ENCODE results near the gene VAPB.

Gene VAPB

DNA sequence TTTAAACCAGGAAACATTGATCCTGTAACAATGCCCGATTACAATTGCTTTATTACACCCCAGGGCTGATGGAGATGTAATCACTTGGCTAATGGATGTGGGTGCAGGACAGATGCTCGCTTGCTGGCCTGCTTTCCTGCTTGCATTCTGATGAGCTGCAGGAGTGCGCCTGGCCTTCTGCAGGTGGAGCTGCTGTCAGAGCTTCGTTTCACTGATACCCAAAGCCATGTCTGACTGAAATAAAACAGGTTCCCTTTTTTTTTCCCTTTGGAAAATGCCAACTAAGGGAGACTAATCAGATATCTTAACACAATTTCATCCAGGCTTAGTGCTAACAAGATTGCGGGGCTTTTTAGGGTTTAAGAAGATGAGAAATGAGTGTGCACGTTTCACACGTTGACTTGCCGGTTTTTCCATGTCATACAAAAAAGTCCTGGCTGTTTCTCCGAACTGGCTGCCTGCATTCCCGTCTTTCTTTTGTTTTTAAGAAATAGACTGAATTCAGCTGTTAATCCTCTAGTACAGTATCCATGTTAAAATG, 60.7 kb downstream of the VAPB start:
- Histone ChIP-seq H3K4me3 (ENCODE audit: low read length) (no peak overlapping the region), H3K27ac (ENCODE audit: low read depth, low read length) (peak overlapping the region; percentile 48), H3K9ac (ENCODE audit: low read length) (no peak overlapping the region), H3K27me3 (ENCODE audit: control insufficient read depth, insufficient read depth, low read length) (no peaks in the 10 kb centered on the region), H3K36me3 (ENCODE audit: control insufficient read depth, insufficient read depth, low read length) (peaks cover 4% of the 10 kb centered on the region), H3K4me1 (ENCODE audit: control insufficient read depth, insufficient read depth, low read length) (peaks cover 15% of the 10 kb centered on the region)

DNA sequence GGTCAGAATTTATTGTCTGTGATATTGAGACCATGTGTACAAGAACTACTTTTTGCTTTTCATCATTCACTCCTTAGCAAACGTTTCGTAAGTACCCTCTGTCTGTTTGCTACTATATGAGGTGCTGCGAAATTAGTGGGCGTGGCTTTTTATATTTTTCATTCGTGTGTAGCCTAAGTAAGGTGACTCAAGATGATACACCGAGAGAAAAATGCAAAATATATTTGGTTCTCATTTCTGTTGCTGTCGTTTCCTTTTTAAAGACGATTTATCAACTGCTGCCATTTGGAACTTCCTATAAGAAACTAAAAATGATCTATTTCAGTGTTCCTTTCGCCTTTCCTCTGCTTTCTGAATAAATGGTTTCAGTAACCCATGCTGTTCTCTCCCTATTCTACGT, 61.2 kb downstream of the VAPB start:
- H3K9ac ChIP-seq (ENCODE audit: low read length) = no peak overlapping the region
- peaks cover 4% of the 10 kb centered on the region for H3K36me3 ChIP-seq (ENCODE audit: control insufficient read depth, insufficient read depth, low read length)
- H3K4me3 ChIP-seq (ENCODE audit: low read length) = no peak overlapping the region
- no peaks in the 10 kb centered on the region for H3K27me3 ChIP-seq (ENCODE audit: control insufficient read depth, insufficient read depth, low read length)
- H3K4me1 ChIP-seq (ENCODE audit: control insufficient read depth, insufficient read depth, low read length) = peaks cover 15% of the 10 kb centered on the region
- H3K27ac ChIP-seq (ENCODE audit: low read depth, low read length) = peak overlapping the region; percentile 48

DNA sequence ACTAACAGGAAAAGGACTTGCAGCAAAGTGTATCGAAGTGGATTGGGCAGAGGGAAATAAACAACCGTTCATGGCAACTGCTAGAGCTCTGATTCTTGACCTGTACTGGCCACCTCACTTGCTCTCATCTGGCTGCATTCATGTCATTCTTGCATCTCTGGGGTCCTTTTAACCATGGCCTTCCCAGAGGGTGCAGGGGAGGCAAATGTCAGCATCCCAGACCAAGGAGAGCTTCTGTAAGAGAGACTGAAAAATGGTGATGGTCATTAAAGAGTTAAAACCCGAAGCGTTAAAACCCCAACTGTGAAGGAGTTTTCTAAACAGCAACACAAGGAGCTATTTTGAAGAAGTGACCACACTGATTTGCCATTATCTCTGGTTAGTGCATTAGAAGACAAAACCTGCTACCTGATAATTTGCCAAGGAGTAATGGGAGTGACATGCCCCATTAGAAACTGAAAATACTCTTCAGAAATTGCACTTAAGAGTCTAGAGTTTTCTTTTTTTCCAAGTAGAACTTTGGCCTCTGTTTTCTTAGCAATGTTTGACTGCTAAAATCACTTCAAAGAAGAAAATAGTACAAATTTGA, 63.7 kb downstream of the VAPB start:
- Histone ChIP-seq H3K4me1 (ENCODE audit: control insufficient read depth, insufficient read depth, low read length) (peaks cover 15% of the 10 kb centered on the region), H3K27me3 (ENCODE audit: control insufficient read depth, insufficient read depth, low read length) (no peaks in the 10 kb centered on the region), H3K27ac (ENCODE audit: low read depth, low read length) (no peak overlapping the region), H3K9ac (ENCODE audit: low read length) (no peak overlapping the region), H3K4me3 (ENCODE audit: low read length) (no peak overlapping the region), H3K36me3 (ENCODE audit: control insufficient read depth, insufficient read depth, low read length) (no peaks in the 10 kb centered on the region)

DNA sequence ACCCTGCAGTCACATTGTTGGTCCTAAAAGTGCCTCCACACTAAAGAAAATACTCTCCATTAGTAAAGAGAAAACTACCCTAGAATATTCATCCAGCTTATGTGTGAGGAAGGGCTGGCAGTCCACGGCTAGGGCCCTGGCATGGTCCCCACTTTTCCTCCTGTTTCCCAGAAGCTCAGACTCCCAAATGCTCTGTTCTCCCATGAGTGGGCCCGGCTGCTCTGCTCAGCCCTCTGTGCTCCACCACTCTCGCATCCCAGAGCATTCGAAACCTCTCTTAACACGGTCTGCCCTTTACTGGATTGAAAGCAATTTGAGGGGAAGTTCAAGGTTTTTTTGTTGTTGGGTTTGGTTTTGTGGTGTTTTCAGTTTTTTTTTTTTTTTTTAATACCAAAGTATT, 64.4 kb downstream of the VAPB start:
- no peak overlapping the region for H3K27ac ChIP-seq (ENCODE audit: low read depth, low read length)
- H3K4me3 ChIP-seq (ENCODE audit: low read length) = no peak overlapping the region
- H3K27me3 ChIP-seq (ENCODE audit: control insufficient read depth, insufficient read depth, low read length) = no peaks in the 10 kb centered on the region
- H3K9ac ChIP-seq (ENCODE audit: low read length) = no peak overlapping the region
- peaks cover 15% of the 10 kb centered on the region for H3K4me1 ChIP-seq (ENCODE audit: control insufficient read depth, insufficient read depth, low read length)
- H3K36me3 ChIP-seq (ENCODE audit: control insufficient read depth, insufficient read depth, low read length) = no peaks in the 10 kb centered on the region

DNA sequence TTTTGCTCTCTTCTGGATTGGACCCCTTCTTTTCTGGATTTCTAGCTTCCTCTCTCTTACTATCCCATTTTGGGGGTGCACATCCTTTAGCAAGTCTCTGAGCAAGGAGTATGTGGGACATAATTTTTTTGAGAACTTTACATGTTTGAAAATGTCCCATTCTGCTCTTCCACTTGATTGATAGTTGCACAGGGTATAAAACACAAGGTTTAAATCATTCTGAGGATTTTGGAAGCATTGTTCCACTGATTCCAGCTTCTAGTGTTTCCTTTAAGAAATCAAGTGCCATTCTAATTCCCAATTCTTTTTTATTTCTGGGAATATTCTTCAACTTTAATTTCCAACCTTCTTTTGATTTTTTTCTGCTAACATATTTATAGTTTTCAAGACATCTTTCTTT, 65.4 kb downstream of the VAPB start:
- H3K36me3 ChIP-seq (ENCODE audit: control insufficient read depth, insufficient read depth, low read length) = no peaks in the 10 kb centered on the region
- peaks cover 14% of the 10 kb centered on the region for H3K4me1 ChIP-seq (ENCODE audit: control insufficient read depth, insufficient read depth, low read length)
- no peak overlapping the region for H3K9ac ChIP-seq (ENCODE audit: low read length)
- H3K27ac ChIP-seq (ENCODE audit: low read depth, low read length) = no peak overlapping the region
- H3K27me3 ChIP-seq (ENCODE audit: control insufficient read depth, insufficient read depth, low read length) = no peaks in the 10 kb centered on the region
- H3K4me3 ChIP-seq (ENCODE audit: low read length) = no peak overlapping the region

DNA sequence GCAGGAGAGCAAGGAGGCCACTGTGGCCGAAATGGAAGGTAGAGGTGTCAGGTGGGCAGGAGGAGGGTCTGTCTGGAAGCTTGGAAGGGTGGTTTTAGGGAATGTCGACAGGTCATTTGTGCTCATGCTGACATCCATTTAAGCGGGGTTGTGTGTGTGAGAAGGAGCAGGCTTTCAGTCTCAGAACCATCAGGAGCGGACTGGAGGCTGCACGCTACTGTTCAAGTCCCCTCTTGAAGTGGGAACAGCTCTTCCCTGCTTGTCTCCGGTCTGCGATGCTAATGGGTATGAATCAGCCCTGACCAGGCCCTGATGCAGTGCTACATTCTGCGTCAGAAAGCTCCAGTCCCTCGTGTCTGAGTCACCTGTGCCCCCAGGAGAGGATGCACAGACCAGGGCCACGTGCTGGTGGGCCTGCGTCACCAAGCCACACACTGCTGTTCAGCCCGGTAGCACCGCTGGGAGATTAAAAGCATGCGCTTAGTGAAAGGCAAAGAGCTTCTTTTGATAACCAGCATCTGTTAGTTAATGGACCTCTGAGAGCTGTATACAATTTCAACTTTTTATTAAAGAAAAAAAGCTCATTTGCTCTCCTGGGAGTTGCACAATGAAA, 68.2 kb downstream of the VAPB start:
- no peak overlapping the region for H3K27ac ChIP-seq (ENCODE audit: low read depth, low read length)
- no peaks in the 10 kb centered on the region for H3K27me3 ChIP-seq (ENCODE audit: control insufficient read depth, insufficient read depth, low read length)
- H3K4me3 ChIP-seq (ENCODE audit: low read length) = no peak overlapping the region
- H3K9ac ChIP-seq (ENCODE audit: low read length) = no peak overlapping the region
- no peaks in the 10 kb centered on the region for H3K4me1 ChIP-seq (ENCODE audit: control insufficient read depth, insufficient read depth, low read length)
- no peaks in the 10 kb centered on the region for H3K36me3 ChIP-seq (ENCODE audit: control insufficient read depth, insufficient read depth, low read length)

DNA sequence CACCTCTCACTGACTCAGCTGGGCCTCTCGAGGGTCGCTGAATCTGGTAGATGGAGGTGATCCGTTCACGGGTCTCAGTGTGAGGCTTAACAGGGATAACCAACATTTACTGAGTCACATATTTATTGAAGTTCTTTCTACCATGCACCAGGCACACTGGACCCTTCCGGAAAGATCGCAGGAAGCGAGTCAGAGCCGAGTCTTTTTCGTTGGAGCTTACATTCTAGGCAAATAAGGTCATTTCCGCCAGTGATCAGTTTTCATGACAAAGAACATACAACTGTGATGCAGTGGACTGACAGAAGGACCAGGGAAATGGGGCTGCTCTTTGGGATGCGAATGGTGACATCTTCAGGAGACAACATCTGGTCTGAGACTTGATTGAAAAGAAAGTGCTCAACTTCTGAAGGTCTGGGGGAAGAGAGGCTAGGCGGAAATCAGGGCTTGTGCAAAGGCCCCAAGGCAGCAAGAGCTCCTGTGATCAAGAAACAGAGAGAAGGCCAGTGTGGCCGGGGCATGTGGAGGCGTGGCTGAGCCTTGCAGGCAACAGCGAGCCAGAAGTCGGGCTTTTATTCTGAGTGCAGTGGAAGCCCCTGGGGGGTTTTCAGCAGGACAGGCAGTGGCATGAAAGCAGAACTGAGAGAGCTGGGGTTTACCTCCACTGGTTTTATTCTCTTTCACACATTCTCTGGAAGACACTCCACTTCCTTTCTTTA, 69.5 kb downstream of the VAPB start:
- no peaks in the 10 kb centered on the region for H3K36me3 ChIP-seq (ENCODE audit: control insufficient read depth, insufficient read depth, low read length)
- H3K4me1 ChIP-seq (ENCODE audit: control insufficient read depth, insufficient read depth, low read length) = no peaks in the 10 kb centered on the region
- no peak overlapping the region for H3K4me3 ChIP-seq (ENCODE audit: low read length)

DNA sequence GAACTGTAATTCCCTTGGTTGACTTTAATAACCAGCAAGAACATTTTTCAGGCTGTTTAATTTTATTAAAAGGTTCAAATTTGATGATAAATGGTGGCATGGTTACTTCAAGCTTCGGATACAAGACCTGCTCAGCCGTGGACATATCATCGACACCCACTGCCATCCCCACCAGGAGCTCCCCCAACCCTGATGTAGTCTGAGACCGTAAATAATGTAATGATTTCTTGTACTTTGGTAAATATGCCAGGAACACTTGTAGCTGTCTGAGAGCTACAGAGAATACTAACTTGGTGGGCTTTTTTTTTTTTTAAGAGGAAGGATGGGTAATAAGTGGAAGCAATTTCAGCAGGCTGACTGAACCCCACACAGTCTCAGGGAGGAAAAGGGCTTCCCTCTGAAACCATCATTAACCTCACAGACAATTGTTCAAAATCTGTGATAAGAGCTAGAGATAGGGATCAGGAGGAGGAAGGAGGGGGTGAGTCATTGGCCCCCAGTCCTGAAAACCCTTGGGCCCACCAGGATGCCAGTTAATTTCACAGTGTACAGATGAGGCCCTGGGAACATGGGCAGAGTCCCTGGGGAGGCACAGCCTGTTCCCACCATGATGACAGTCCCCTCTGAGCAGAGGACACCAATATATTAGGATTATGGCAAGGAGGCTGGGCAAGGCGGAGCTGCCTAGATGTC, 70.2 kb downstream of the VAPB start:
- Histone ChIP-seq H3K36me3 (ENCODE audit: control insufficient read depth, insufficient read depth, low read length) (no peaks in the 10 kb centered on the region), H3K27ac (ENCODE audit: low read depth, low read length) (no peak overlapping the region), H3K4me3 (ENCODE audit: low read length) (no peak overlapping the region), H3K27me3 (ENCODE audit: control insufficient read depth, insufficient read depth, low read length) (no peaks in the 10 kb centered on the region), H3K4me1 (ENCODE audit: control insufficient read depth, insufficient read depth, low read length) (no peaks in the 10 kb centered on the region), H3K9ac (ENCODE audit: low read length) (no peak overlapping the region)

More for the DNA sequence above, 69.5 kb downstream of the VAPB start:
- H3K27me3 ChIP-seq (ENCODE audit: control insufficient read depth, insufficient read depth, low read length) = no peaks in the 10 kb centered on the region
- no peak overlapping the region for H3K9ac ChIP-seq (ENCODE audit: low read length)
- no peak overlapping the region for H3K27ac ChIP-seq (ENCODE audit: low read depth, low read length)

DNA sequence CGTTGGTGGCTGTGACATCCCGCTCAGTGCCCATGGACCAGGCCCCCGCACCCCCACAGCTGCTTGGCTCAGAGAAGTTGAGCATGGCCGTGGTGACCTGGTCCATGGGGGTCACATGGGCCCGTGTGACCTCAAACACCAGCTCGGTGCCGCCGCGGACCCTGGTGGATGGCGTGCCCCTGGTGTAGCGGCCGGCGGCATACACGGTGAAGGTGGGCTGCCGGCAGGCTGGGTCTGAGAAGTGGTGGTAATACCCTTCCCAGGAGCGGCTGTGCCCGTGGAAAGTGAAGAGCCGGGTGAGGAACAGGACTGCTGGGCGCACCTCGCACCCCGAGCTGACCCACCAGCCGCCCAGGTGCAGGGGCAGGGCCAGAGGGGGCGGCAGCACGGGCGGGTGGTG, 72.1 kb downstream of the VAPB start:
- Histone ChIP-seq H3K27me3 (ENCODE audit: control insufficient read depth, insufficient read depth, low read length) (no peaks in the 10 kb centered on the region), H3K27ac (ENCODE audit: low read depth, low read length) (no peak overlapping the region), H3K4me1 (ENCODE audit: control insufficient read depth, insufficient read depth, low read length) (no peaks in the 10 kb centered on the region), H3K36me3 (ENCODE audit: control insufficient read depth, insufficient read depth, low read length) (no peaks in the 10 kb centered on the region), H3K9ac (ENCODE audit: low read length) (no peak overlapping the region), H3K4me3 (ENCODE audit: low read length) (no peak overlapping the region)

DNA sequence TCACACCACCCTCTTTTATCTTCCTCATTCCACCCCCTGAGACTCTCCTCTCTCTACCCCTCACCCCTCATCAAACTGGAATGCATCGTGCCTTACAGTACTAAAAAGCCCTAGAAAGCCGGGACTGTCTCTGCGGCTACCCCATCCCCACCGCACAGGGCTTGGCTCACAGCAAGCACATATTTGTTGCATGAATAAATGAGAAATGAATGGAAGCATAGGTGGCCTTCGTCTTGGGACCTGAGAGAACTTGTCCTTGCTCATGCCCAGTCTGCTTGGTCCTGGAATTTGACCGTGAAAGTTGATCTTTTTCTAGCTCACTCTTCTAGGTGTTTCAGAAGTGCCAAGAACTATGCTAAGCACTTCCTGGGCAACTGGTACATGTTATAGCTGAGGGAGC, 72.9 kb downstream of the VAPB start:
- H3K4me3 ChIP-seq (ENCODE audit: low read length) = no peak overlapping the region
- no peak overlapping the region for H3K9ac ChIP-seq (ENCODE audit: low read length)
- H3K36me3 ChIP-seq (ENCODE audit: control insufficient read depth, insufficient read depth, low read length) = no peaks in the 10 kb centered on the region
- no peaks in the 10 kb centered on the region for H3K4me1 ChIP-seq (ENCODE audit: control insufficient read depth, insufficient read depth, low read length)
- H3K27ac ChIP-seq (ENCODE audit: low read depth, low read length) = no peak overlapping the region
- H3K27me3 ChIP-seq (ENCODE audit: control insufficient read depth, insufficient read depth, low read length) = no peaks in the 10 kb centered on the region

DNA sequence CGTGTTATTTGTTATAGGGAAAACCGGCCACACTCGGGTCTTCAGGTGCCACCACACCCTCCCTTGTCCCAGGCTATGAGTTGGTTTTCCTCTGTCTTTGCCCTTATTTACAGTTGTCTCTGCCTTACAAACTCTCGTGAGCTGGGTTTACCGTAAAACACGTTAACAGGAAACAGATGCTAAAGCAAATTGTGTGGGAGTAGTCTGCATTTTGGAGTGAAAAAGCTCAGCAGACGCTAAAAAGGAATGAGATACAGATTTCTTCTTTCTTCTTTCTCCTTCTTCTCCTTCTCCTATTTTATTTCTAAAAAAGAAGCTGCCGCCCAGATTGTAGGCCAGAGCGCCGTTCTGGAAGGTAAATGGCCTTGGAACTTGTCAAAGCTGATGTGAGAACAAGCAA, 74.2 kb downstream of the VAPB start:
- peaks cover 3% of the 10 kb centered on the region for H3K4me1 ChIP-seq (ENCODE audit: control insufficient read depth, insufficient read depth, low read length)
- H3K27me3 ChIP-seq (ENCODE audit: control insufficient read depth, insufficient read depth, low read length) = no peaks in the 10 kb centered on the region
- no peaks in the 10 kb centered on the region for H3K36me3 ChIP-seq (ENCODE audit: control insufficient read depth, insufficient read depth, low read length)
- H3K4me3 ChIP-seq (ENCODE audit: low read length) = no peak overlapping the region
- H3K9ac ChIP-seq (ENCODE audit: low read length) = no peak overlapping the region
- no peak overlapping the region for H3K27ac ChIP-seq (ENCODE audit: low read depth, low read length)

DNA sequence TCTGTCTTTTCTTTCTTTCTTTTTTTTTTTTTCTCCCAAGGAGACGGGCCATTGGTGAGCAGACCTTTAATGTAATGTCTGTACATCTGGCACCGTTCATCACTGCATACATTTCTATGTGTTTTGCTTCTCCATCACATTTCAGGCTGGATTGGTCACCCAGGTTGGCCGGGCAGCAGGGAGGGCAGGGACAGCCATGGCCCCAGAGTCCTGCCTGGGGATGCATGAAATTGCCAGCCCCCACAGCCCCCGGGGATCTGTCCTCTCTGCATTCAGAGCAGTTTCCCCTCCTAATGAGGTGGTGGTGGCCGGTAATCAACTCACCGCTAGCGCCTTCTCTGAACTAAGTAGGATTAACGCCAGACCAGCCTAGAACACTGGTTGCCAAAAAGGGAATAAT, 75.8 kb downstream of the VAPB start:
- H3K9ac ChIP-seq (ENCODE audit: low read length) = no peak overlapping the region
- H3K36me3 ChIP-seq (ENCODE audit: control insufficient read depth, insufficient read depth, low read length) = no peaks in the 10 kb centered on the region
- H3K4me3 ChIP-seq (ENCODE audit: low read length) = no peak overlapping the region
- no peaks in the 10 kb centered on the region for H3K27me3 ChIP-seq (ENCODE audit: control insufficient read depth, insufficient read depth, low read length)
- H3K4me1 ChIP-seq (ENCODE audit: control insufficient read depth, insufficient read depth, low read length) = peaks cover 10% of the 10 kb centered on the region
- H3K27ac ChIP-seq (ENCODE audit: low read depth, low read length) = no peak overlapping the region
